ENCODE measurements around the gene ZC3H12C. TPM values are rescaled to one million over a fixed set of nuclear protein-coding genes. Genes with fewer than 3 reads are reported as not detected.
A peak's percentile ranks its signal among the peaks of the same experiment; 100 is the strongest.

The ZC3H12C gene
- total and polyA plus RNA-seq, 2 of the 4 experiments (the other 2 are of a cell fraction): 4.2 to 15.8 TPM

GRCh38 chr11:110071197-110071596 is 22.0 kb upstream of the ZC3H12C start:
- H3K4me2 ChIP-seq (ENCODE audit: low read depth, low read length): no peak overlapping the region
- H4K91ac ChIP-seq (ENCODE audit: insufficient read depth, low read depth, low read length): no peak overlapping the region
- 100% methylated on average over 2 of the region's 2 CpGs; no CpG with 5 or more reads in 1 of the 2 experiments for WGBS, 2 experiments (ENCODE audit: extremely low coverage in 2 of 2, insufficient read length in 1 of 2)
- H3K23ac ChIP-seq (ENCODE audit: low read depth, low read length): no peak overlapping the region
- no peak overlapping the region for H2BK15ac ChIP-seq (ENCODE audit: low read depth, low read length)
- peak overlapping the region in 1 of 2 experiments; percentile 20; a peak in 1 of 4 replicates for H4K8ac ChIP-seq (ENCODE audit: low read depth in 2 of 2, low read length in 2 of 2)
- peaks cover 0 to 4% of the 10 kb centered on the region in 2 experiments; a peak in 1 of 4 replicates for H3K79me1 ChIP-seq (ENCODE audit: low read depth in 1 of 2, low read length in 2 of 2)
- ATAC-seq (ENCODE audit: low read depth): 0 out of 2 replicates have a peak, but pooled peaks have one; percentile 21
- H3K14ac ChIP-seq (replicated peaks; ENCODE audit: low read depth, low read length): no peak overlapping the region
- no peak overlapping the region for H3K4ac ChIP-seq (ENCODE audit: low read depth, low read length)
- H3K27ac ChIP-seq (ENCODE audit: insufficient read depth, low read length): no peak overlapping the region
- no peaks in the 10 kb centered on the region for H3K27me3 ChIP-seq (ENCODE audit: control insufficient read depth, insufficient read depth, low read length)
- H3K4me3 ChIP-seq (ENCODE audit: insufficient read depth, low read depth, low read length): no peak overlapping the region
- no TSS peak for BruUV-seq (replicated peaks)
- H3K18ac ChIP-seq (ENCODE audit: low read depth, low read length): no peak overlapping the region
- H2BK20ac ChIP-seq (ENCODE audit: low read depth, low read length): no peak overlapping the region
- no peaks in the 10 kb centered on the region for H4K20me1 ChIP-seq (ENCODE audit: insufficient read depth, low read length)
- dilution Hi-C loops (cut with HindIII; ENCODE audit: low sequenced_read_pairs, unreplicated experiment) (no loop called here), intact Hi-C loops (cut with micrococcal nuclease) (no loop called here), in situ Hi-C loops (cut with MboI; ENCODE audit: low sequenced_read_pairs) (no loop called here)
- TF ChIP-seq NFE2L2 (IDR thresholded peaks at IDR 0.05; ENCODE audit: low read depth, low read length) (no peak), CTCF (conservative IDR thresholded peaks at IDR 0.05; ENCODE audit: low read depth, low read length) (no peak), BHLHE40 (IDR thresholded peaks at IDR 0.05; ENCODE audit: low read depth, low read length) (no peak)
- ChIA-PET CTCF (no interaction called here), POLR2A (ENCODE audit: unreplicated experiment) (no interaction called here)
- no peak overlapping the region for H2AFZ ChIP-seq (replicated peaks; ENCODE audit: low read length, poor library complexity)
- H3K56ac ChIP-seq (ENCODE audit: extremely low read depth, insufficient read depth, low read length): no peak overlapping the region
- DNase-seq: no peak
- H2AK9ac ChIP-seq (replicated peaks; ENCODE audit: low read depth, low read length, poor library complexity): no peak overlapping the region
- no peaks in the 10 kb centered on the region for H3K36me3 ChIP-seq (ENCODE audit: control insufficient read depth, insufficient read depth, low read length)
- no peaks in the 10 kb centered on the region for H3K9me3 ChIP-seq (ENCODE audit: control insufficient read depth, insufficient read depth, low read length)
- peaks cover 12% of the 10 kb centered on the region for H3K4me1 ChIP-seq (ENCODE audit: control insufficient read depth, insufficient read depth, low read length)
- H4K5ac ChIP-seq (ENCODE audit: low read depth, low read length): no peak overlapping the region
- H2BK5ac ChIP-seq (ENCODE audit: low read depth, low read length, poor library complexity, severe bottlenecking): no peak overlapping the region
- no peak overlapping the region for H2AK5ac ChIP-seq (ENCODE audit: low read depth, low read length)
- H3K9ac ChIP-seq (ENCODE audit: low read depth, low read length): no peak overlapping the region
- peaks cover 6% of the 10 kb centered on the region for H3K9me1 ChIP-seq (ENCODE audit: insufficient read depth, low read length)
- H2BK120ac ChIP-seq (ENCODE audit: low read depth, low read length): no peak overlapping the region

Data from IMR-90 (cell line).